Natural killer cell (primary cell): ENCODE data around the gene CBX7. TPM values are rescaled to one million over a fixed set of nuclear protein-coding genes. Genes with fewer than 3 reads are reported as not detected.

Experiments used
- ATAC-seq, 3 donors: fragments of 150-1000 bp in 2 of 3; fragments of 200-7000 bp in 1 of 3; cut with Tn5 transposase; 1 replicate in 1 of 3; 2 replicates in 2 of 3; pipeline ENCODE4 v1.10.0; 2021; ENCODE audit warnings: mild to moderate bottlenecking in 2 of 3, moderate library complexity in 2 of 3
- DNase-seq, 2 donors: peaks; one replicate each; pipeline versions ENCODE4 v3.0.0 to v3.0.0-alpha.2; 2013 to 2021; ENCODE audit warnings: mixed read lengths in 1 of 2
- H3K27ac ChIP-seq: one replicate; pipeline ENCODE4 v1.5.1; 2013; ENCODE audit warnings: mild to moderate bottlenecking, low read length
- H3K27me3 ChIP-seq: one replicate; pipeline ENCODE4 v1.6.1; 2013; ENCODE audit warnings: low read length; ENCODE audit not compliant: control insufficient read depth, insufficient read depth
- H3K36me3 ChIP-seq: one replicate; pipeline ENCODE4 v1.6.1; 2013; ENCODE audit warnings: low read length; ENCODE audit not compliant: control insufficient read depth, insufficient read depth
- H3K4me1 ChIP-seq: one replicate; pipeline ENCODE4 v1.6.1; 2013; ENCODE audit warnings: low read length; ENCODE audit not compliant: control insufficient read depth, insufficient read depth
- H3K4me3 ChIP-seq: one replicate; pipeline ENCODE4 v1.5.1; 2013; ENCODE audit warnings: low read length
- H3K9me3 ChIP-seq: one replicate; pipeline ENCODE4 v1.6.1; 2013; ENCODE audit warnings: low read length; ENCODE audit not compliant: control insufficient read depth, insufficient read depth
- H3K27ac Mint-ChIP-seq, 2 donors: one replicate each; pipeline ENCODE4 v1.8.0; 2022; ENCODE audit warnings: mild to moderate bottlenecking in 2 of 2, mixed read lengths in 2 of 2, moderate library complexity in 1 of 2
- H3K27me3 Mint-ChIP-seq, 2 donors: one replicate each; pipeline ENCODE4 v1.8.0; 2022; ENCODE audit warnings: low read depth in 2 of 2, mixed read lengths in 2 of 2
- H3K36me3 Mint-ChIP-seq: one replicate; pipeline ENCODE4 v1.8.0; 2022; ENCODE audit warnings: mixed read lengths
- H3K4me1 Mint-ChIP-seq, 2 donors: one replicate each; pipeline ENCODE4 v1.8.0; 2022; ENCODE audit warnings: mixed read lengths in 2 of 2
- H3K4me3 Mint-ChIP-seq: one replicate; pipeline ENCODE4 v1.8.0; 2022; ENCODE audit warnings: mild to moderate bottlenecking, moderate library complexity, mixed read lengths
- H3K9me3 Mint-ChIP-seq, 2 donors: one replicate each; pipeline ENCODE4 v1.8.0; 2022; ENCODE audit warnings: mixed read lengths in 2 of 2
- WGBS: methylation state at CpG from one replicate; pipeline ENCODE4 v1.1.7; 2013; ENCODE audit warnings: missing lambda C conversion rate; ENCODE audit not compliant: insufficient coverage; 5-methylcytosine and 5-hydroxymethylcytosine counted together
- intact Hi-C: fragments of 100-400 bp; cut with micrococcal nuclease; formaldehyde crosslinking; loops from one replicate; pipeline ENCODE4 v1.14.2; 2022
- total RNA-seq, 4 donors: library from RNA; stranded (reverse); fragments of 120-200 nt in 1 of 4; gene quantifications; one replicate each; pipeline versions ENCODE4 v1.2.3 to v1.2.4, GENCODE V29; 2013 to 2022
- TF ChIP-seq, protein P1 (sequence below): fragments of 200-600 bp; IDR thresholded peaks from one replicate; pipeline ENCODE4 v1.8.0; 2022; ENCODE audit warnings: antibody characterized with exemption

Gene CBX7
- total RNA-seq, 3 donors from 2014 or later (not counting 1 experiment from before 2014, with no cell fraction given), result 49.6 to 52.9 (median 50.0) TPM

DNA sequence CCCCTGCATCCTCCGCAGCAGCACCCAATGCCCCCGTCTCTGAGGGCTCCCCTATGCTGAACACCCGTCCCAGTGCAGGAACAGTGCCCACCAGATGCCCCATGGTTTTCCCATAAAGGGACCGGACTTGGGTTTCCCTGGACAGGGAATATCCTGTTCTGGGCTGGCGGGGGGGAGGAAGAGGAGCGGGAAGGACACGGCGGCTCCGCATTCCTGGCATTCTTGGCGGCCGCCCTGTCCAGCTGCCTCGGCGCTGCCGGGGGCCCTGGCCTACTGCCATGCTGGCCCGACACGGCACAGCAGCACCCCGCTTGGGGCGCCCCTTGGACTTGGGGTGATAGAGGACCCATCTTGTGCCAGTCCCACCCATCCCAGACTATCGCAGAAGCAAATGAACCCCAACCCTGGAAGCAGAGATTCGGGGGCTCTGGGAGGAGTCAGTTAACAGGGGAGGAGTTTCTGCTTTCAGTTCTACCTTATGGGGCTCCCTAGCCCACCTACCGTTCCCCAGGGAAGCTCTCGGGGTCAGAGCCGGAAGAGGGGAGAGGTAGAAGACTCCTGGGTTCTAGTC lies 23.7 kb upstream of the CBX7 start:
- peak overlapping the region; percentile 9 for H3K4me3 Mint-ChIP-seq
- no peaks in the 10 kb centered on the region for H3K36me3 ChIP-seq
- H3K4me1 ChIP-seq, result peaks cover 77% of the 10 kb centered on the region
- no peaks in the 10 kb centered on the region for H3K27me3 ChIP-seq
- peak overlapping the region; percentile 18 to 98 for H3K27ac Mint-ChIP-seq
- H3K4me3 ChIP-seq, result no peak overlapping the region
- H3K4me1 Mint-ChIP-seq, result peaks cover 51 to 81% of the 10 kb centered on the region in 2 donors
- TF ChIP-seq, protein P1, sequence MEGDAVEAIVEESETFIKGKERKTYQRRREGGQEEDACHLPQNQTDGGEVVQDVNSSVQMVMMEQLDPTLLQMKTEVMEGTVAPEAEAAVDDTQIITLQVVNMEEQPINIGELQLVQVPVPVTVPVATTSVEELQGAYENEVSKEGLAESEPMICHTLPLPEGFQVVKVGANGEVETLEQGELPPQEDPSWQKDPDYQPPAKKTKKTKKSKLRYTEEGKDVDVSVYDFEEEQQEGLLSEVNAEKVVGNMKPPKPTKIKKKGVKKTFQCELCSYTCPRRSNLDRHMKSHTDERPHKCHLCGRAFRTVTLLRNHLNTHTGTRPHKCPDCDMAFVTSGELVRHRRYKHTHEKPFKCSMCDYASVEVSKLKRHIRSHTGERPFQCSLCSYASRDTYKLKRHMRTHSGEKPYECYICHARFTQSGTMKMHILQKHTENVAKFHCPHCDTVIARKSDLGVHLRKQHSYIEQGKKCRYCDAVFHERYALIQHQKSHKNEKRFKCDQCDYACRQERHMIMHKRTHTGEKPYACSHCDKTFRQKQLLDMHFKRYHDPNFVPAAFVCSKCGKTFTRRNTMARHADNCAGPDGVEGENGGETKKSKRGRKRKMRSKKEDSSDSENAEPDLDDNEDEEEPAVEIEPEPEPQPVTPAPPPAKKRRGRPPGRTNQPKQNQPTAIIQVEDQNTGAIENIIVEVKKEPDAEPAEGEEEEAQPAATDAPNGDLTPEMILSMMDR, result no peak
- H3K9me3 Mint-ChIP-seq, result no peaks in the 10 kb centered on the region
- 93% methylated on average over 22 of the region's 23 CpGs for WGBS
- H3K36me3 Mint-ChIP-seq, result no peaks in the 10 kb centered on the region
- ATAC-seq (no peak), DNase-seq (no peak)
- intact Hi-C loops, result loop anchor here (10.0 kb wide), 1 partner anchor 869 kb away; no protein-coding TSS in a partner anchor
- H3K27me3 Mint-ChIP-seq, result peaks cover 0 to 3% of the 10 kb centered on the region in 2 donors
- no peak overlapping the region for H3K27ac ChIP-seq
- no peaks in the 10 kb centered on the region for H3K9me3 ChIP-seq

DNA sequence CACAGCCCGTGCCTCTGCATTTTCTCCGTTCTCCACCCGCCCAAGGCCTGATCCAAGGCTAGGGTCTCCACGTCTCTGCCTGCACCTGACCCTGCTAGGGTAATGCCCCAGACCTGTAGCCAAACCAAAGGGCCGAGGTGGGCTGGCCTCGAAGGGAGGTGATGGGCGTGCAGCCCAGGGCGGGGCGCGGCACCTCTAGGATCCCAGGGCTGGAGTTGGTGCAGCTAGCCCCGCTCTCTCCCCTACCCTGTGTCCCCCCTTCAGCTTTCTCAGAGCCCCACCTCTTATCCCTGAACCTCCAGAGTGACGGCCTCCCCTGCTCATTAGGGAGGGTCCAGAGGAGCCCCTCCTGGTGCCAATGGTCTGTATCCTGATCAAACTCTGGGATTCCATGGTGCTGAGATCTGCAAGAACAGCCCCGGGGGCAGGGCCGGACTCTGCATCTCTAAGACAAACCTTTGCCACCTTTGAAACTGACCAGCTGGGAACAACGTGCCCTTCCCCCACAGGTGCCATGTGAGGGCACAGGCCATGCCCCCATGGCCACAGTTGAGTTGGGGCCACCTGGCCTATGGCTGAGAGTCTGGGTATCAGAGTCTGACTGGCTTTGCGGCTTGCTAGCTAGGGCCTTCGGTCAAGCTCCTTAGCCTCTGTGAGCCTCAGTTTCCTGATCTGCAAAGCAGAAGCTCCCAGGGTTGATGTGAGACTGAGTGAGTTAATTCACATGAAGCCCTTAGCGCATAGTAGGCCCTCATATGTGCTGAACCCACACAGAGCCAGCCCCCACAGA lies 23.1 kb upstream of the CBX7 start:
- peaks cover 56 to 88% of the 10 kb centered on the region in 2 donors for H3K4me1 Mint-ChIP-seq
- DNase-seq (no peak), ATAC-seq (no peak)
- peak overlapping the region; percentile 96 to 98 for H3K27ac Mint-ChIP-seq
- no peaks in the 10 kb centered on the region for H3K27me3 ChIP-seq
- H3K4me3 Mint-ChIP-seq, result peak overlapping the region; percentile 21
- no peaks in the 10 kb centered on the region for H3K9me3 Mint-ChIP-seq
- no peaks in the 10 kb centered on the region for H3K36me3 ChIP-seq
- peak overlapping the region; percentile 99 for H3K27ac ChIP-seq
- TF ChIP-seq, protein P1, result no peak
- H3K4me1 ChIP-seq, result peaks cover 84% of the 10 kb centered on the region
- H3K4me3 ChIP-seq, result no peak overlapping the region
- WGBS, result 95% methylated on average over 18 of the region's 18 CpGs
- no peaks in the 10 kb centered on the region for H3K36me3 Mint-ChIP-seq
- intact Hi-C loops, result loop anchor here (10.0 kb wide), 1 partner anchor 869 kb away; no protein-coding TSS in a partner anchor
- H3K27me3 Mint-ChIP-seq, result peaks cover 0 to 3% of the 10 kb centered on the region in 2 donors
- H3K9me3 ChIP-seq, result no peaks in the 10 kb centered on the region

- H3K9me3 ChIP-seq, result no peaks in the 10 kb centered on the region
- H3K4me3 ChIP-seq, result peak overlapping the region; percentile 37
- H3K27me3 ChIP-seq, result no peaks in the 10 kb centered on the region
- peak overlapping the region; percentile 84 for H3K4me3 Mint-ChIP-seq
- H3K36me3 Mint-ChIP-seq, result no peaks in the 10 kb centered on the region
- H3K36me3 ChIP-seq, result no peaks in the 10 kb centered on the region
- H3K27me3 Mint-ChIP-seq, result peaks cover 0 to 6% of the 10 kb centered on the region in 2 donors
- H3K4me1 ChIP-seq, result peaks cover 85% of the 10 kb centered on the region
- peak overlapping the region; percentile 99 for H3K27ac ChIP-seq
- H3K4me1 Mint-ChIP-seq, result peaks cover 56 to 90% of the 10 kb centered on the region in 2 donors
- DNase-seq, result peak; percentile 75 to 90
- ATAC-seq, result peak; percentile 56 to 65 (median 57)
- 20% methylated on average over 21 of the region's 22 CpGs for WGBS
- no peaks in the 10 kb centered on the region for H3K9me3 Mint-ChIP-seq
- intact Hi-C loops, result loop anchor here (1.0 to 10.0 kb wide), 5 partner anchors 33 to 870 kb away; partner anchors contain the start of gene RPL3
- TF ChIP-seq, protein P1, result no peak
- H3K27ac Mint-ChIP-seq, result peak overlapping the region; percentile 96 to 98
Measured at GRCh38 chr22:39174498-39175352, 22.2 kb upstream of the CBX7 start.
